Tibial nerve (tissue), 4 donors: ENCODE measurements around the gene GRIN2A. TPM values are rescaled to one million over a fixed set of nuclear protein-coding genes. Genes with fewer than 3 reads are reported as not detected.

Source experiments
- DNase-seq, 2 donors: peaks; one replicate each; pipeline ENCODE4 v3.0.0-alpha.2; 2019; ENCODE audit warnings: low spot score in 2 of 2
- H3K27ac ChIP-seq, 4 donors: fragments of 200-600 bp; sonication (generic) in 3 of 4; one replicate each; pipeline ENCODE4 v1.5.1; 2017 to 2019; ENCODE audit warnings: mild to moderate bottlenecking in 1 of 4
- H3K27me3 ChIP-seq, 2 donors: fragments of 200-600 bp; sonication (generic) in 1 of 2; one replicate each; pipeline versions ENCODE4 v1.5.1 to v1.6.0; 2017 to 2019
- H3K36me3 ChIP-seq, 3 donors: fragments of 200-600 bp; sonication (generic); one replicate each; pipeline ENCODE4 v1.5.1; 2018 to 2019
- H3K4me1 ChIP-seq, 4 donors: fragments of 200-600 bp; sonication (generic) in 3 of 4; one replicate each; pipeline ENCODE4 v1.5.1; 2017 to 2019
- H3K4me3 ChIP-seq, 4 donors: fragments of 200-600 bp; sonication (generic) in 3 of 4; one replicate each; pipeline ENCODE4 v1.5.1; 2017 to 2019; ENCODE audit warnings: mild to moderate bottlenecking in 1 of 4, moderate library complexity in 1 of 4
- H3K9me3 ChIP-seq, 4 donors: fragments of 200-600 bp; sonication (generic) in 3 of 4; one replicate each; pipeline ENCODE4 v1.5.1; 2017 to 2019
- CTCF ChIP-seq, 5 experiments: fragments of 200-600 bp in 3 of 5; fragments of 450-650 bp in 2 of 5; sonication (generic) in 3 of 5; IDR thresholded peaks; one replicate each; pipeline ENCODE4 v1.5.1; 2016 to 2019; ENCODE audit warnings: antibody characterized with exemption in 5 of 5, mild to moderate bottlenecking in 3 of 5, moderate library complexity in 2 of 5
- EP300 ChIP-seq, 2 donors: sonication (generic); formaldehyde crosslinking; IDR thresholded peaks; one replicate each; pipeline ENCODE4 v1.6.1; 2017; ENCODE audit warnings: antibody characterized with exemption in 2 of 2, mild to moderate bottlenecking in 1 of 2
- POLR2A ChIP-seq, 2 donors: fragments of 450-650 bp; IDR thresholded peaks; one replicate each; pipeline ENCODE4 v1.6.1; 2017; ENCODE audit warnings: antibody characterized with exemption in 2 of 2, mild to moderate bottlenecking in 2 of 2, moderate library complexity in 2 of 2
- WGBS, 2 donors: methylation state at CpG; one replicate each; pipeline ENCODE4 v1.1.5; 2018; 5-methylcytosine and 5-hydroxymethylcytosine counted together
- total RNA-seq, 4 donors: library from RNA; depleted of rRNA; stranded (reverse); fragments of >200 nt; gene quantifications; one replicate each; pipeline ENCODE4 v1.1.0, GENCODE V29; 2016

GRIN2A gene
- total RNA-seq, 4 donors from 2014 or later: under 0.01 to 0.44 (median 0.39) TPM; not detected in 1

DNA sequence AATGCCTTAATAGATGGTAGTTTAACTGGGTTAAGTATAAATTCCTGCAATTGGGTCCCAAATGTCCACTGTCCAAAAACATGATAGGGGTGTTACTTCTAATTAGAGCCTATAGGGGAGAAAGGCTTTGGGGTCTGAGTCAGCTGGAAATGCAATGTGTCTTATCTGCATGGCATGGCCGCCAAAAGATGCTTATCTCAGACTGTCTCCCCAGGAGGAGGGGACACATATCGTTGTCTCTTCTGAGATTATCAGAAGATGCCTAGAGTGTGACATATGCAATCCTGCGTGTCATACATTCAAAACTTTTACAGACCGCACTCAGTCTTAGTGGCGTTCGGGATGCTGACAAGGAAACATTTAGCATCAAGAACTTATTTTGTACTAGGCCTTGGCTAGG is 442.9 kb downstream of the GRIN2A start:
- H3K27me3 ChIP-seq: no peaks in the 10 kb centered on the region
- H3K4me1 ChIP-seq: no peaks in the 10 kb centered on the region
- no peak overlapping the region for H3K27ac ChIP-seq
- no peaks in the 10 kb centered on the region for H3K36me3 ChIP-seq
- H3K9me3 ChIP-seq: no peaks in the 10 kb centered on the region
- TF ChIP-seq CTCF (IDR thresholded peaks at IDR 0.05) (no peak), EP300 (IDR thresholded peaks at IDR 0.05) (no peak), POLR2A (IDR thresholded peaks at IDR 0.05) (no peak)
- no peak for DNase-seq
- no peak overlapping the region for H3K4me3 ChIP-seq
- 94 to 95% methylated on average over 6 of the region's 6 CpGs for WGBS, 2 donors

DNA sequence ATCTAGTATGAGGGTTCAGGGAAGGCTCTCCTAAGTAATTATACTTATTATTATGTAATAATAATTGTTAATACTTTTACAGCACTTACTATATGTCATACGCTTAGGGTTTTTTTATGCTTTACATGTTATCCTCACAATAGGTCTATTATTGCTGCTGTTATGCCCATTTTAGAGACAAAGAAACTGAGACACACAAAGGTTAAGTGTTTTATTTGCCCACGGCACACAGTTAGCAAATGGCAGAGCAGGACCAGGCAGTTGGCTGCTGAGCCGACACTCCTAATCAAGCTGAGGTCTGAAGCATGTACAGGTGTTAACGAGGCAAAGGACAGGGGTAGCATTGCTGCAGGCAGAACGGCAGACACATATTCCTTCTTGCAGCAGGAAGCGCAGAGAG is 443.5 kb downstream of the GRIN2A start:
- no peak for TF ChIP-seq EP300 (IDR thresholded peaks at IDR 0.05)
- TF ChIP-seq CTCF (IDR thresholded peaks at IDR 0.05): no peak
- TF ChIP-seq POLR2A (IDR thresholded peaks at IDR 0.05): no peak
- Histone ChIP-seq H3K4me1 (no peaks in the 10 kb centered on the region), H3K9me3 (no peaks in the 10 kb centered on the region), H3K27ac (no peak overlapping the region), H3K36me3 (no peaks in the 10 kb centered on the region), H3K27me3 (no peaks in the 10 kb centered on the region), H3K4me3 (no peak overlapping the region)
- no peak for DNase-seq
- WGBS, 2 donors: 78 to 83% methylated on average over 6 of the region's 6 CpGs

DNA sequence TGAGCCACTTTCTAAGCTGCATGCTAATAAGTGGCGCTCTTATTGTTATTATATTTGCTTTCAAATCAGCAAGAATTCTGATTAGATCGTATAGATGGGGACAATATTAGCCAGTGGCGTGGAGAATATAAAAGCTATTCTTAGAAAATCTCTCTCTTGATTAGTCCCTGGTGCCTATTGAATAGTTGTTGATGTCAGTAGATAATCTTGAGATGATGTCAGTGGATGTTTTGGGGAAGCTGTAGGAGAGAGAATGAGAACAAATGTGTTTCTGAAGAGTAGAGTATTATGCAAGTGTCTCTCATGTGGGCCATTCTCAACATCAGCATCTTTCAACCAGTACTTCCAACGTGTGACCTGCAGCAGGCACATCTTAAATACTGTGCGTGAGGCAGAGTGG is 445.7 kb downstream of the GRIN2A start:
- no peaks in the 10 kb centered on the region for H3K36me3 ChIP-seq

DNA sequence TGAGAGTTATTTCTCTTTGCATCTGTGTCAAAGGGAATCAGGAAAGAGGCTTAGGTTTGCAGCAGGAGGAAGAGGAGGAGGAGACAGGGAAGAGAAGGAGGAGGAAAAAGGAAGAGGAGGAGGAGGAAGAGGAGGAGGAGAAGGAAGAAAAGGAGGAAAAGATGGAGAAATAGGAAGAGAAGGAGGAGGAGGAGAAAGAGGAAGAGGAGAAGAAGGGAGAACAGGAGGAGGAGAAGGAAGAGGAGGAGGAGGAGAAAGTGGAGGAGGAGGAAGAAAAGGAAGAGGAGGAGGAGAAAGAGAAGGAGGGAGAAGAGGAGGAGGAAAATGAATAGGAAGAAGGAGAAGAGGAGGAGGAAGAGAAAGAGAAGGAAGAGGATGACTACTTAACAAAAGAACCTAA is 459.1 kb downstream of the GRIN2A start:
- Histone ChIP-seq H3K27me3 (no peaks in the 10 kb centered on the region), H3K9me3 (no peaks in the 10 kb centered on the region), H3K36me3 (no peaks in the 10 kb centered on the region), H3K4me3 (no peak overlapping the region), H3K27ac (no peak overlapping the region), H3K4me1 (no peaks in the 10 kb centered on the region)
- DNase-seq: no peak
- no peak for TF ChIP-seq CTCF (IDR thresholded peaks at IDR 0.05)
- TF ChIP-seq POLR2A (IDR thresholded peaks at IDR 0.05): no peak

More for the DNA sequence above, 445.7 kb downstream of the GRIN2A start:
- Histone ChIP-seq H3K4me3 (no peak overlapping the region), H3K27ac (no peak overlapping the region), H3K27me3 (no peaks in the 10 kb centered on the region), H3K4me1 (no peaks in the 10 kb centered on the region), H3K9me3 (no peaks in the 10 kb centered on the region)
- WGBS, 2 donors: 50 to 58% methylated on average over 5 of the region's 5 CpGs
- TF ChIP-seq EP300 (IDR thresholded peaks at IDR 0.05) (no peak), CTCF (IDR thresholded peaks at IDR 0.05) (no peak), POLR2A (IDR thresholded peaks at IDR 0.05) (no peak)
- no peak for DNase-seq

DNA sequence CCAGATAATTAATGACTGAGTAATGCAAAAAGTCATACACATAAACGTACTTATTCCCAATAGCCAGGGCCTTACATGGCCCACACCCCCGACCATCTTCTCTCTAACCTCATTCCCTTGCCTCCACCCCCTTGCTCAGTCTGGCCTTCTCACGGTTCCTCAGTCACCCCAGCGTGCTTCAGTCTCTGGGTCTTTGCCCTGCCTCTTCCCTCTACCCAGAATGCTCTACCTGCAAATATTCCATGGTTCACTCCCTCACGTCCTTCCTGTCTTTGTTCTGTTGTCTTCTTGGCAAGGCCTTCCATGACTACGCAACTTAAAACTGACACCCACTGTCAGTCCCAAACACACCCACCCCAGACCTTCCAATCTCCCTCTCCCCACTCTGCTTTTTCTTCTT is 468.3 kb downstream of the GRIN2A start:
- H3K27me3 ChIP-seq: no peaks in the 10 kb centered on the region
- no peaks in the 10 kb centered on the region for H3K36me3 ChIP-seq
- no peaks in the 10 kb centered on the region for H3K9me3 ChIP-seq
- no peak overlapping the region for H3K4me3 ChIP-seq
- WGBS, 2 donors: 65 to 70% methylated on average over 6 of the region's 6 CpGs
- DNase-seq: no peak
- H3K27ac ChIP-seq: no peak overlapping the region
- TF ChIP-seq CTCF (IDR thresholded peaks at IDR 0.05): no peak
- TF ChIP-seq POLR2A (IDR thresholded peaks at IDR 0.05): no peak
- H3K4me1 ChIP-seq: no peaks in the 10 kb centered on the region
